PC-9 (cell line): ENCODE results near the gene RIPOR2.

Experiments
- CTCF ChIP-seq: fragments of 200-600 bp; sonication (generic); conservative IDR thresholded peaks from 2 replicates; pipeline ENCODE4 v1.6.1; 2017; ENCODE audit warnings: mixed run types, antibody characterized with exemption, mild to moderate bottlenecking, moderate library complexity
- EZH2 ChIP-seq: fragments of 200-600 bp; sonication (generic); IDR thresholded peaks from 2 replicates; pipeline ENCODE4 v1.8.0; 2017; ENCODE audit warnings: antibody characterized with exemption, low read depth

GRCh38 chr6:24865161-24865560, 70.6 kb downstream of the RIPOR2 start:
- no peak for TF ChIP-seq CTCF
- no peak for TF ChIP-seq EZH2
